Lower leg skin (tissue), 3 donors: Measurements from ENCODE around the gene CAP2.

Experiments
- POLR2A ChIP-seq, 2 donors: fragments of 450-650 bp; IDR thresholded peaks; one replicate each; pipeline ENCODE4 v1.6.1; 2016 to 2017; ENCODE audit warnings: antibody characterized with exemption in 2 of 2, mild to moderate bottlenecking in 1 of 2, moderate library complexity in 1 of 2
- TF ChIP-seq, protein P1 (sequence below), 3 donors: fragments of 450-650 bp; IDR thresholded peaks; one replicate each; pipeline ENCODE4 v1.5.1; 2016; ENCODE audit warnings: antibody characterized with exemption in 3 of 3, mild to moderate bottlenecking in 3 of 3, moderate library complexity in 2 of 3

GRCh38 chr6:17473554-17473953 is 80.2 kb downstream of the CAP2 start:
- TF ChIP-seq, protein P1, sequence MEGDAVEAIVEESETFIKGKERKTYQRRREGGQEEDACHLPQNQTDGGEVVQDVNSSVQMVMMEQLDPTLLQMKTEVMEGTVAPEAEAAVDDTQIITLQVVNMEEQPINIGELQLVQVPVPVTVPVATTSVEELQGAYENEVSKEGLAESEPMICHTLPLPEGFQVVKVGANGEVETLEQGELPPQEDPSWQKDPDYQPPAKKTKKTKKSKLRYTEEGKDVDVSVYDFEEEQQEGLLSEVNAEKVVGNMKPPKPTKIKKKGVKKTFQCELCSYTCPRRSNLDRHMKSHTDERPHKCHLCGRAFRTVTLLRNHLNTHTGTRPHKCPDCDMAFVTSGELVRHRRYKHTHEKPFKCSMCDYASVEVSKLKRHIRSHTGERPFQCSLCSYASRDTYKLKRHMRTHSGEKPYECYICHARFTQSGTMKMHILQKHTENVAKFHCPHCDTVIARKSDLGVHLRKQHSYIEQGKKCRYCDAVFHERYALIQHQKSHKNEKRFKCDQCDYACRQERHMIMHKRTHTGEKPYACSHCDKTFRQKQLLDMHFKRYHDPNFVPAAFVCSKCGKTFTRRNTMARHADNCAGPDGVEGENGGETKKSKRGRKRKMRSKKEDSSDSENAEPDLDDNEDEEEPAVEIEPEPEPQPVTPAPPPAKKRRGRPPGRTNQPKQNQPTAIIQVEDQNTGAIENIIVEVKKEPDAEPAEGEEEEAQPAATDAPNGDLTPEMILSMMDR (IDR thresholded peaks at IDR 0.05): no peak
- no peak for TF ChIP-seq POLR2A (IDR thresholded peaks at IDR 0.05)
